ENCODE results near the gene GLRX.

GRCh38 chr5:95816341-95816740 is 6.2 kb downstream of the GLRX start:
- TF ChIP-seq CTCF (conservative IDR thresholded peaks at IDR 0.05 in 1 of 2, IDR thresholded peaks at IDR 0.05 in 1 of 2; ENCODE audit: extremely low read depth in 1 of 2, insufficient read depth in 1 of 2, low read depth in 1 of 2, low read length in 2 of 2), result no peak
- TF ChIP-seq EZH2 (IDR thresholded peaks at IDR 0.05; ENCODE audit: borderline replicate concordance, low read length), result no peak
